HL-60/S4 treated with phorbol 12-myristate 13-acetate at 8.2 ng/mL for 4 days and 3 days (cell line): Measurements from ENCODE around the gene COX6A1.

Source experiments
- in situ Hi-C: fragments of 300-500 bp; cut with MboI; formaldehyde crosslinking; loops from 2 replicates; pipeline ENCODE4 v1.15.0; 2022; ENCODE audit warnings: low sequenced_read_pairs

Gene COX6A1

GRCh38 chr12:120437735-120438494 lies at the start of gene COX6A1:
Gene COX6A1 (plus strand): TSS chr12:120438113. CDS start chr12:120438127, 14 bp downstream.
- in situ Hi-C loops: no loop called here

GRCh38 chr12:120388691-120389481 lies 49.0 kb upstream of the COX6A1 start:
- in situ Hi-C loops: no loop called here

GRCh38 chr12:120390540-120391120 lies 47.3 kb upstream of the COX6A1 start:
- in situ Hi-C loops: no loop called here

- in situ Hi-C loops: no loop called here
Measured at GRCh38 chr12:120394483-120395367, 43.2 kb upstream of the COX6A1 start.

GRCh38 chr12:120397824-120398540 lies 39.9 kb upstream of the COX6A1 start:
- in situ Hi-C loops: no loop called here

GRCh38 chr12:120399531-120399930 lies 38.4 kb upstream of the COX6A1 start:
- in situ Hi-C loops: no loop called here

GRCh38 chr12:120402217-120402616 lies 35.7 kb upstream of the COX6A1 start:
- in situ Hi-C loops: no loop called here

- in situ Hi-C loops: no loop called here
Measured at GRCh38 chr12:120403869-120404268, 34.0 kb upstream of the COX6A1 start.

GRCh38 chr12:120404271-120404670 lies 33.6 kb upstream of the COX6A1 start:
- in situ Hi-C loops: no loop called here

GRCh38 chr12:120406069-120406468 lies 31.8 kb upstream of the COX6A1 start:
- in situ Hi-C loops: no loop called here

- in situ Hi-C loops: no loop called here
Measured at GRCh38 chr12:120406553-120406952, 31.4 kb upstream of the COX6A1 start.

- in situ Hi-C loops: no loop called here
Measured at GRCh38 chr12:120408771-120409170, 29.1 kb upstream of the COX6A1 start.

- in situ Hi-C loops: no loop called here
Measured at GRCh38 chr12:120412421-120412820, 25.5 kb upstream of the COX6A1 start.

- in situ Hi-C loops: no loop called here
Measured at GRCh38 chr12:120413901-120414695, 23.8 kb upstream of the COX6A1 start.

GRCh38 chr12:120416490-120417216 lies 21.3 kb upstream of the COX6A1 start:
- in situ Hi-C loops: no loop called here

GRCh38 chr12:120417917-120418580 lies 19.9 kb upstream of the COX6A1 start:
- in situ Hi-C loops: no loop called here

- in situ Hi-C loops: no loop called here
Measured at GRCh38 chr12:120421701-120422100, 16.2 kb upstream of the COX6A1 start.

GRCh38 chr12:120422892-120423456 lies 14.9 kb upstream of the COX6A1 start:
- in situ Hi-C loops: no loop called here
